IMR-90 (cell line): Measurements from ENCODE around the gene SLC17A6.

ENCODE experiments used
- CHD1 ChIP-seq: IDR thresholded peaks from 2 replicates; pipeline ENCODE4 v1.6.1; 2012; ENCODE audit warnings: low read depth, low read length, improper control_type of control experiment
- POLR2A ChIP-seq: IDR thresholded peaks from 2 replicates; pipeline ENCODE4 v1.6.1; 2012; ENCODE audit warnings: mild to moderate bottlenecking, low read depth, low read length
- TF ChIP-seq, protein P1 (sequence below): conservative IDR thresholded peaks from 2 replicates; pipeline ENCODE4 v1.5.1; 2012; ENCODE audit warnings: mild to moderate bottlenecking, low read depth, low read length, improper control_type of control experiment

GRCh38 chr11:22340235-22340634 lies 2.1 kb downstream of the SLC17A6 start:
- TF ChIP-seq POLR2A = no peak
- no peak for TF ChIP-seq CHD1
- TF ChIP-seq, protein P1, sequence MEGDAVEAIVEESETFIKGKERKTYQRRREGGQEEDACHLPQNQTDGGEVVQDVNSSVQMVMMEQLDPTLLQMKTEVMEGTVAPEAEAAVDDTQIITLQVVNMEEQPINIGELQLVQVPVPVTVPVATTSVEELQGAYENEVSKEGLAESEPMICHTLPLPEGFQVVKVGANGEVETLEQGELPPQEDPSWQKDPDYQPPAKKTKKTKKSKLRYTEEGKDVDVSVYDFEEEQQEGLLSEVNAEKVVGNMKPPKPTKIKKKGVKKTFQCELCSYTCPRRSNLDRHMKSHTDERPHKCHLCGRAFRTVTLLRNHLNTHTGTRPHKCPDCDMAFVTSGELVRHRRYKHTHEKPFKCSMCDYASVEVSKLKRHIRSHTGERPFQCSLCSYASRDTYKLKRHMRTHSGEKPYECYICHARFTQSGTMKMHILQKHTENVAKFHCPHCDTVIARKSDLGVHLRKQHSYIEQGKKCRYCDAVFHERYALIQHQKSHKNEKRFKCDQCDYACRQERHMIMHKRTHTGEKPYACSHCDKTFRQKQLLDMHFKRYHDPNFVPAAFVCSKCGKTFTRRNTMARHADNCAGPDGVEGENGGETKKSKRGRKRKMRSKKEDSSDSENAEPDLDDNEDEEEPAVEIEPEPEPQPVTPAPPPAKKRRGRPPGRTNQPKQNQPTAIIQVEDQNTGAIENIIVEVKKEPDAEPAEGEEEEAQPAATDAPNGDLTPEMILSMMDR = no peak
